Epithelial cell of esophagus (primary cell): ENCODE results near the gene MLLT10.
A peak's percentile ranks its signal among the peaks of the same experiment; 100 is the strongest.

Experiments used
- DNase-seq: peaks from one replicate; pipeline ENCODE4 v3.0.0; 2010; ENCODE audit warnings: low read depth
- H3K4me3 ChIP-seq: 2 replicates; pipeline ENCODE4 v1.5.1; 2011; ENCODE audit warnings: mild to moderate bottlenecking, low read length, control low read depth
- CTCF ChIP-seq: IDR thresholded peaks from 2 replicates; pipeline ENCODE4 v1.5.1; 2011; ENCODE audit warnings: low read depth, mild to moderate bottlenecking, low read length, control low read depth, inconsistent platforms; ENCODE audit not compliant: insufficient read depth; ENCODE audit errors: missing control alignments

Gene MLLT10

GRCh38 chr10:21508706-21509331 is 25.2 kb upstream of the MLLT10 start:
- no peak for DNase-seq
- TF ChIP-seq CTCF: no peak
- no peak overlapping the region for H3K4me3 ChIP-seq

- TF ChIP-seq CTCF: no peak
- H3K4me3 ChIP-seq: peak overlapping the region; percentile 20
- DNase-seq: no peak
These were observed 24.4 kb upstream of the MLLT10 start for GRCh38 chr10:21509341-21510240.

- DNase-seq: no peak
- no peak for TF ChIP-seq CTCF
- H3K4me3 ChIP-seq: peak overlapping the region; percentile 20
These were observed 23.6 kb upstream of the MLLT10 start for GRCh38 chr10:21510241-21511094.

GRCh38 chr10:21511095-21511570 is 22.9 kb upstream of the MLLT10 start:
- TF ChIP-seq CTCF: no peak
- DNase-seq: no peak
- H3K4me3 ChIP-seq: no peak overlapping the region

- no peak for TF ChIP-seq CTCF
- no peak overlapping the region for H3K4me3 ChIP-seq
- DNase-seq: no peak
These were observed 22.0 kb upstream of the MLLT10 start for GRCh38 chr10:21511946-21512572.
